ENCODE results near the gene SBF1.
A peak's percentile ranks its signal among the peaks of the same experiment; 100 is the strongest.

Gene SBF1

GRCh38 chr22:50469377-50470305 is 5.2 kb downstream of the SBF1 start:
- peak; percentile 89 to 92 for DNase-seq (ENCODE audit: low read depth in 2 of 2)

GRCh38 chr22:50468626-50469025 is 6.2 kb downstream of the SBF1 start:
- no peak for DNase-seq (ENCODE audit: low read depth in 2 of 2)

- no peak for DNase-seq (ENCODE audit: low read depth in 2 of 2)
Measured at GRCh38 chr22:50467773-50468440, 6.9 kb downstream of the SBF1 start.

- no peak for DNase-seq (ENCODE audit: low read depth in 2 of 2)
Measured at GRCh38 chr22:50467341-50467740, 7.5 kb downstream of the SBF1 start.

GRCh38 chr22:50465066-50465930 is 9.5 kb downstream of the SBF1 start:
- no peak for DNase-seq (ENCODE audit: low read depth in 2 of 2)

GRCh38 chr22:50464451-50464850 is 10.4 kb downstream of the SBF1 start:
- no peak for DNase-seq (ENCODE audit: low read depth in 2 of 2)

GRCh38 chr22:50463188-50463900 is 11.5 kb downstream of the SBF1 start:
- DNase-seq (ENCODE audit: low read depth in 2 of 2): no peak

- no peak for DNase-seq (ENCODE audit: low read depth in 2 of 2)
Measured at GRCh38 chr22:50461979-50462540, 12.8 kb downstream of the SBF1 start.

GRCh38 chr22:50461536-50461935 is 13.3 kb downstream of the SBF1 start:
- no peak for DNase-seq (ENCODE audit: low read depth in 2 of 2)

GRCh38 chr22:50460938-50461337 is 13.9 kb downstream of the SBF1 start:
- no peak for DNase-seq (ENCODE audit: low read depth in 2 of 2)

- no peak for DNase-seq (ENCODE audit: low read depth in 2 of 2)
Measured at GRCh38 chr22:50459496-50460140, 15.2 kb downstream of the SBF1 start.

GRCh38 chr22:50459016-50459415 is 15.8 kb downstream of the SBF1 start:
- no peak for DNase-seq (ENCODE audit: low read depth in 2 of 2)

- DNase-seq (ENCODE audit: low read depth in 2 of 2): no peak
Measured at GRCh38 chr22:50456466-50457234, 18.2 kb downstream of the SBF1 start.

- DNase-seq (ENCODE audit: low read depth in 2 of 2): no peak
Measured at GRCh38 chr22:50456026-50456425, 18.8 kb downstream of the SBF1 start.

GRCh38 chr22:50455201-50455600 is 19.6 kb downstream of the SBF1 start:
- no peak for DNase-seq (ENCODE audit: low read depth in 2 of 2)

- no peak for DNase-seq (ENCODE audit: low read depth in 2 of 2)
Measured at GRCh38 chr22:50454556-50455075, 20.2 kb downstream of the SBF1 start.

GRCh38 chr22:50452649-50453048 is 22.2 kb downstream of the SBF1 start:
- DNase-seq (ENCODE audit: low read depth in 2 of 2): no peak

GRCh38 chr22:50447576-50448551 is 27.0 kb downstream of the SBF1 start:
- DNase-seq (ENCODE audit: low read depth in 2 of 2): no peak
